MM.1S (cell line): Measurements from ENCODE around the gene MLF1.

Source experiments
- CTCF ChIP-seq: fragments of 300-600 bp; sonication (generic); IDR thresholded peaks from 2 replicates; pipeline ENCODE4 v1.5.1; 2016; ENCODE audit warnings: antibody characterized with exemption, low read length, mixed read lengths
- EZH2phosphoT487 ChIP-seq: fragments of 300-600 bp; sonication (generic); IDR thresholded peaks from 2 replicates; pipeline ENCODE4 v1.6.1; 2018; ENCODE audit warnings: antibody characterized with exemption, low read length

- TF ChIP-seq CTCF (no peak), EZH2phosphoT487 (no peak)
These were observed 10.0 kb upstream of the MLF1 start for GRCh38 chr3:158560979-158561378.
